ENCODE results near the gene RAB10.

- TF ChIP-seq CTCF (IDR thresholded peaks at IDR 0.05) (no peak), POLR2A (IDR thresholded peaks at IDR 0.05) (no peak)
Measured at GRCh38 chr2:26009567-26009963, 24.3 kb upstream of the RAB10 start.
